GM19328 (cell line): ENCODE measurements around the gene SEMA3B.
"Not testable (repeated sequence)": the region's sequence is repeated elsewhere in the genome, so short reads cannot be mapped to it uniquely, and the experiment has no call there.

Experiments
- ATAC-seq: cut with Tn5 transposase; IDR thresholded peaks from one replicate; pipeline ENCODE4 v1.9.1; 2021; ENCODE audit warnings: mild to moderate bottlenecking, moderate library complexity; ENCODE audit not compliant: unreplicated experiment

The SEMA3B gene

GRCh38 chr3:50312041-50312440 is 43.1 kb downstream of the SEMA3B start:
- not testable (repeated sequence) for ATAC-seq

GRCh38 chr3:50314342-50314741 is 45.4 kb downstream of the SEMA3B start:
- ATAC-seq, result no peak

- ATAC-seq, result no peak
These were observed 45.9 kb downstream of the SEMA3B start for GRCh38 chr3:50314816-50315215.

- no peak for ATAC-seq
These were observed 47.8 kb downstream of the SEMA3B start for GRCh38 chr3:50316657-50317242.

GRCh38 chr3:50317300-50317699 is 48.4 kb downstream of the SEMA3B start:
- ATAC-seq, result no peak

- no peak for ATAC-seq
These were observed 49.2 kb downstream of the SEMA3B start for GRCh38 chr3:50318163-50318562.

GRCh38 chr3:50318615-50319014 is 49.7 kb downstream of the SEMA3B start:
- no peak for ATAC-seq

- no peak for ATAC-seq
These were observed 50.4 kb downstream of the SEMA3B start for GRCh38 chr3:50319181-50319893.

GRCh38 chr3:50319894-50320625 is 51.1 kb downstream of the SEMA3B start:
- ATAC-seq, result no peak

GRCh38 chr3:50320853-50321335 is 51.9 kb downstream of the SEMA3B start:
- ATAC-seq, result peak; percentile 54

GRCh38 chr3:50321336-50322114 is 52.6 kb downstream of the SEMA3B start:
- ATAC-seq, result peak; percentile 76

- no peak for ATAC-seq
These were observed 53.1 kb downstream of the SEMA3B start for GRCh38 chr3:50322115-50322385.

GRCh38 chr3:50322386-50323091 is 53.6 kb downstream of the SEMA3B start, which contains the start of gene HYAL2:
Gene HYAL2 (minus strand): TSS chr3:50322745. CDS start chr3:50320489, 2,256 bp downstream.
- no peak for ATAC-seq

GRCh38 chr3:50323092-50323600 is 54.2 kb downstream of the SEMA3B start:
- ATAC-seq, result no peak

- no peak for ATAC-seq
These were observed 54.8 kb downstream of the SEMA3B start for GRCh38 chr3:50323614-50324199.

GRCh38 chr3:50324351-50325112 is 55.6 kb downstream of the SEMA3B start:
- ATAC-seq, result no peak

GRCh38 chr3:50325113-50325480 is 56.1 kb downstream of the SEMA3B start:
- ATAC-seq, result no peak

GRCh38 chr3:50325497-50326181 is 56.7 kb downstream of the SEMA3B start:
- no peak for ATAC-seq

GRCh38 chr3:50326182-50326541 is 57.2 kb downstream of the SEMA3B start:
- no peak for ATAC-seq
